PFSK-1 (cell line): ENCODE data around the gene APOO.

Source experiments
- FOXP2 ChIP-seq: optimal IDR thresholded peaks from 2 replicates; pipeline ENCODE3; 2011; ENCODE audit warnings: borderline replicate concordance, control low read depth, inconsistent platforms; ENCODE audit not compliant: insufficient read depth; ENCODE audit errors: extremely low read length, extremely low read depth
- POLR2AphosphoS5 ChIP-seq: IDR thresholded peaks from 2 replicates; pipeline ENCODE4 v1.6.1; 2012; ENCODE audit warnings: low read depth, mild to moderate bottlenecking, control low read depth, low read length, moderate library complexity
- SIN3A ChIP-seq: IDR thresholded peaks from 2 replicates; pipeline ENCODE4 v1.6.1; 2012; ENCODE audit warnings: mild to moderate bottlenecking, low read length, moderate library complexity, borderline replicate concordance; ENCODE audit not compliant: insufficient read depth
- TAF1 ChIP-seq: IDR thresholded peaks from 2 replicates; pipeline ENCODE4 v1.6.1; 2012; ENCODE audit warnings: low read length, control low read depth, borderline replicate concordance; ENCODE audit not compliant: insufficient read depth
- TF ChIP-seq, protein P1 (sequence below), 2 experiments: IDR thresholded peaks; 2 replicates each; pipeline versions ENCODE4 v1.6.1 to v1.8.0; 2011 to 2012; ENCODE audit warnings: low read depth in 2 of 2, low read length in 2 of 2, control low read depth in 1 of 2, inconsistent platforms in 1 of 2, mild to moderate bottlenecking in 1 of 2, moderate library complexity in 1 of 2; ENCODE audit not compliant: insufficient read depth in 1 of 2

The APOO gene

DNA sequence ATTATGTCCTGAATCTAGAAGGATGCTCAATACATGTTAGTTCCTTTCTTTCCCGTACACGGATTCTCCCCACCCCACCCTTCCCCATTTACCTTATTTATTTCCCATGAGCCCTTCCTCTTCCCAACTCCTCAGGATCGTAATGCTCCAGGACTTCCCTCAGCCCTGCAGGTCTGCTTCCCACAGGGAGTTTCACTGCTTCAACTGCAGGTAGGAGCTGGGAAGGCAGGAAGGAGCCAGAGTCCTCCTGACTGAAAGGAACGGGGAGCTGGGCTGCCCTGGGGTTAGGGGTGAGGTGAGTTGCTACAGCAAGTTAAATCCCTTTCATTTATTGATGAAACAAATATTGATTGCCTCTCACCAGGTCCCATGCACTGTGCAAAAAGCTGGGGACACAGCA, 91.6 kb downstream of the APOO start:
- TF ChIP-seq TAF1 (no peak), POLR2AphosphoS5 (no peak), FOXP2 (no peak), SIN3A (no peak)
- TF ChIP-seq, protein P1, sequence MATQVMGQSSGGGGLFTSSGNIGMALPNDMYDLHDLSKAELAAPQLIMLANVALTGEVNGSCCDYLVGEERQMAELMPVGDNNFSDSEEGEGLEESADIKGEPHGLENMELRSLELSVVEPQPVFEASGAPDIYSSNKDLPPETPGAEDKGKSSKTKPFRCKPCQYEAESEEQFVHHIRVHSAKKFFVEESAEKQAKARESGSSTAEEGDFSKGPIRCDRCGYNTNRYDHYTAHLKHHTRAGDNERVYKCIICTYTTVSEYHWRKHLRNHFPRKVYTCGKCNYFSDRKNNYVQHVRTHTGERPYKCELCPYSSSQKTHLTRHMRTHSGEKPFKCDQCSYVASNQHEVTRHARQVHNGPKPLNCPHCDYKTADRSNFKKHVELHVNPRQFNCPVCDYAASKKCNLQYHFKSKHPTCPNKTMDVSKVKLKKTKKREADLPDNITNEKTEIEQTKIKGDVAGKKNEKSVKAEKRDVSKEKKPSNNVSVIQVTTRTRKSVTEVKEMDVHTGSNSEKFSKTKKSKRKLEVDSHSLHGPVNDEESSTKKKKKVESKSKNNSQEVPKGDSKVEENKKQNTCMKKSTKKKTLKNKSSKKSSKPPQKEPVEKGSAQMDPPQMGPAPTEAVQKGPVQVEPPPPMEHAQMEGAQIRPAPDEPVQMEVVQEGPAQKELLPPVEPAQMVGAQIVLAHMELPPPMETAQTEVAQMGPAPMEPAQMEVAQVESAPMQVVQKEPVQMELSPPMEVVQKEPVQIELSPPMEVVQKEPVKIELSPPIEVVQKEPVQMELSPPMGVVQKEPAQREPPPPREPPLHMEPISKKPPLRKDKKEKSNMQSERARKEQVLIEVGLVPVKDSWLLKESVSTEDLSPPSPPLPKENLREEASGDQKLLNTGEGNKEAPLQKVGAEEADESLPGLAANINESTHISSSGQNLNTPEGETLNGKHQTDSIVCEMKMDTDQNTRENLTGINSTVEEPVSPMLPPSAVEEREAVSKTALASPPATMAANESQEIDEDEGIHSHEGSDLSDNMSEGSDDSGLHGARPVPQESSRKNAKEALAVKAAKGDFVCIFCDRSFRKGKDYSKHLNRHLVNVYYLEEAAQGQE (IDR thresholded peaks at IDR 0.05; ENCODE audit: insufficient read depth in 1 of 2, low read depth in 2 of 2, low read length in 2 of 2) = no peak

- TF ChIP-seq, protein P1 (IDR thresholded peaks at IDR 0.05; ENCODE audit: insufficient read depth in 1 of 2, low read depth in 2 of 2, low read length in 2 of 2) = no peak
- no peak for TF ChIP-seq FOXP2
- no peak for TF ChIP-seq SIN3A
- no peak for TF ChIP-seq POLR2AphosphoS5
- no peak for TF ChIP-seq TAF1
These were observed 92.4 kb downstream of the APOO start for GRCh38 chrX:23815376-23815775.

DNA sequence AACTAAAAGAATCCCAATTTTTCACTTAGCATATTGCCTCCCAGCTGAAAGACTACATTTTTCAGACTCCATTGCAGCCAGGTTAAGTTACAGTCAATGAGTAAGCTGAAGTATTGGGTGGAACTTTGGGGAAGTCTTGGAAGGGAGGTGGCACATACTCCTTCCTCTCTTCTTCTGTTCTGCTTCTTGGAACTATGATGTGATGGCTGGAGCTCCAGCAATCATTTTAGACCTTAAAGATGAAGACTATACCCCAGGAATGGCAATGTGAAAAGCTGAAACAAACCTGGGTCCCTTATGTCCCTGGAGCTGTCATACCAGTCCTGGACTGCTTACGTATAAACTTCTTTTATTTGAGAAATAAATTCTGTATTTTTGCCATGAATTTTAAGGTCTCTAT, 93.9 kb downstream of the APOO start:
- TF ChIP-seq POLR2AphosphoS5 = no peak
- no peak for TF ChIP-seq FOXP2
- no peak for TF ChIP-seq SIN3A
- no peak for TF ChIP-seq TAF1
- TF ChIP-seq, protein P1 (IDR thresholded peaks at IDR 0.05; ENCODE audit: insufficient read depth in 1 of 2, low read depth in 2 of 2, low read length in 2 of 2) = no peak

DNA sequence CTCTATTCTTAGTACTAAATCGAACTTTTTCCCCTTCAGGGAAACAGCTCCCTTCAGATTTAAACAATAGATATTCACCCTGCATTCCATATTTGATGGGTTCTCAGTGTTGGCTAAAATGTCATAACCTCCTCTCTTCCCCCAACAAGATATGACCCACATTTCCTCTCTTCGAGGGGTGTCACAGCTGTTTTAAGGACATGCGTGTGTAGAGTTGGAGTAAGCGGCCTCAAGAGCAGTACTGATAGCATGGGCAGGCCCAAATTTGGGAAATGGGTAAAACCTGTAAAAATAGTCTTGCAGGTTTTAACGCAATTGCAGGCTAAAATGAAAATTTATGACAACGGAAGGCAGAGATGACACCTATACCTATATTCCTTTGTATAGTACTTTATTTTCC, 96.1 kb downstream of the APOO start:
- TF ChIP-seq, protein P1 (IDR thresholded peaks at IDR 0.05; ENCODE audit: insufficient read depth in 1 of 2, low read depth in 2 of 2, low read length in 2 of 2) = no peak
- no peak for TF ChIP-seq POLR2AphosphoS5
- no peak for TF ChIP-seq SIN3A
- no peak for TF ChIP-seq FOXP2
- TF ChIP-seq TAF1 = no peak

DNA sequence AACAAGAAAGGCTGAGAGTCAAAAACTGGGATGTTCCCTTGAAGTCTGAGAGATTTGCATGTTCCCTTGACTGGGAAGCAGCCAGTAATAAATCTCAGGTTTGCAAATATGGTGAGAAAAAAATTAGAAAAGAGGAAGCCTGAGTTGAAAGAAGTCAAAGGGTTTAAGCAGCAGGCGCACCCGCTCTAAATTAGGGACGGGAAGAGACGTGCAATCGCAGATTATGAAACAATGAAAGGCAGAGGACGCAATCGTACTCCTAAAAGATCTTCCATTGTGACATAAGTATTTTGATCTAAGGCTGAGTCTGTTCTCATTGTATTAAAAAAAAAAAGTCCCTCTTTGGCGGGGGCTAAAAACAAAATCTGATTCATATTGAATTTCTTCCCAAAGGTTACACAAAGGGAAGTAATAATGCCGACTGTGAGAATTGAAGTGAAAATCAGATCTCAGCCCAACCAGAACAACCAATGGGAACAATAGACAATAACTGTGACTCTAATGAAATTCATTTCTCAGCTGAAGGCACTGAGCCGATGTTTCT, 96.6 kb downstream of the APOO start:
- TF ChIP-seq TAF1 (no peak), FOXP2 (no peak), SIN3A (no peak), POLR2AphosphoS5 (no peak)
- TF ChIP-seq, protein P1 (IDR thresholded peaks at IDR 0.05; ENCODE audit: insufficient read depth in 1 of 2, low read depth in 2 of 2, low read length in 2 of 2) = no peak
